Mesendoderm (in vitro differentiated cells): ENCODE data around the gene ZCCHC8. TPM values are rescaled to one million over a fixed set of nuclear protein-coding genes. Genes with fewer than 3 reads are reported as not detected.

Experiments used
- DNase-seq: peaks from one replicate; pipeline ENCODE4 v3.0.0; 2013
- H2AK5ac ChIP-seq: 2 replicates; pipeline ENCODE4 v1.6.1; 2013; ENCODE audit warnings: low read length, inconsistent platforms
- H2BK120ac ChIP-seq: 2 replicates; pipeline ENCODE4 v1.6.1; 2013; ENCODE audit warnings: low read depth, mild to moderate bottlenecking, low read length, moderate library complexity, mixed read lengths
- H2BK15ac ChIP-seq: replicated peaks from 2 replicates; pipeline ENCODE4 v1.6.1; 2013; ENCODE audit warnings: low read depth, mild to moderate bottlenecking, moderate library complexity
- H2BK5ac ChIP-seq: 2 replicates; pipeline ENCODE4 v1.6.1; 2013; ENCODE audit warnings: low read length, inconsistent platforms
- H3K18ac ChIP-seq: 2 replicates; pipeline ENCODE4 v1.6.1; 2013; ENCODE audit warnings: mild to moderate bottlenecking, low read length, mixed read lengths
- H3K23ac ChIP-seq: one replicate; pipeline ENCODE4 v1.6.1; 2013; ENCODE audit warnings: low read length
- H3K27ac ChIP-seq: 2 replicates; pipeline ENCODE4 v1.5.1; 2013; ENCODE audit warnings: low read depth, mild to moderate bottlenecking, inconsistent platforms, low read length, moderate library complexity
- H3K27me3 ChIP-seq: 2 replicates; pipeline ENCODE4 v1.6.1; 2013; ENCODE audit warnings: low read length, control low read depth, mild to moderate bottlenecking, inconsistent platforms; ENCODE audit not compliant: insufficient read depth, poor library complexity
- H3K36me3 ChIP-seq: 2 replicates; pipeline ENCODE4 v1.6.1; 2013; ENCODE audit warnings: low read length, inconsistent platforms; ENCODE audit not compliant: control insufficient read depth, insufficient read depth
- H3K4ac ChIP-seq: one replicate; pipeline ENCODE4 v1.6.1; 2013; ENCODE audit warnings: low read depth, mild to moderate bottlenecking, low read length, moderate library complexity
- H3K4me1 ChIP-seq: 2 replicates; pipeline ENCODE4 v1.6.1; 2013; ENCODE audit warnings: low read depth, low read length, inconsistent platforms; ENCODE audit not compliant: control insufficient read depth
- H3K4me2 ChIP-seq: 2 replicates; pipeline ENCODE4 v1.6.1; 2013; ENCODE audit warnings: low read length
- H3K4me3 ChIP-seq: 2 replicates; pipeline ENCODE4 v1.5.1; 2013; ENCODE audit warnings: mild to moderate bottlenecking, low read length
- H3K56ac ChIP-seq: one replicate; pipeline ENCODE4 v1.6.1; 2013; ENCODE audit warnings: low read length
- H3K79me1 ChIP-seq: 2 replicates; pipeline ENCODE4 v1.6.1; 2013; ENCODE audit warnings: low read length, inconsistent platforms
- H3K79me2 ChIP-seq: 2 replicates; pipeline ENCODE4 v1.6.1; 2013; ENCODE audit warnings: mild to moderate bottlenecking, low read length; ENCODE audit not compliant: control insufficient read depth, insufficient read depth
- H3K9ac ChIP-seq: 2 replicates; pipeline ENCODE4 v1.6.1; 2013; ENCODE audit warnings: low read length, inconsistent platforms
- H4K5ac ChIP-seq: one replicate; pipeline ENCODE4 v1.6.1; 2013; ENCODE audit warnings: low read length
- H4K8ac ChIP-seq: one replicate; pipeline ENCODE4 v1.6.1; 2013; ENCODE audit warnings: low read depth, mild to moderate bottlenecking, control low read depth, low read length, moderate library complexity
- WGBS: extraction: QIAGEN DNeasy Blood & Tissue Kit; methylation state at CpG from one replicate; pipeline ENCODE4 v1.1.7; 2013; ENCODE audit warnings: low lambda C conversion rate, missing lambda C conversion rate; ENCODE audit not compliant: insufficient coverage; ENCODE audit errors: extremely low coverage; 5-methylcytosine and 5-hydroxymethylcytosine counted together
- polyA plus RNA-seq, 2 experiments: library from polyadenylated mRNA; stranded (reverse); fragments of 200-250 nt; gene quantifications; one replicate each; pipeline ENCODE4 v1.2.3, GENCODE V29; 2013

ZCCHC8 gene
- polyA plus RNA-seq (2013, experiment 1 of 2): 20.0 TPM
- polyA plus RNA-seq (2013, experiment 2 of 2): 20.7 TPM

- no peak within 1 kb of the TSS for H4K5ac ChIP-seq
- H4K8ac ChIP-seq: no peak within 1 kb of the TSS
- peaks cover 3% of the 10 kb centered on the region for H3K36me3 ChIP-seq
- H3K56ac ChIP-seq: peak within 1 kb of the TSS; percentile 97
- no peaks in the 10 kb centered on the region for H3K4me1 ChIP-seq
- H3K79me2 ChIP-seq: peaks cover 8% of the 10 kb centered on the region
- peak within 1 kb of the TSS; percentile 41 for H2BK5ac ChIP-seq
- no peak within 1 kb of the TSS for H2BK15ac ChIP-seq
- H3K9ac ChIP-seq: peak within 1 kb of the TSS; percentile 96
- H3K27me3 ChIP-seq: no peaks in the 10 kb centered on the region
- peak; percentile 100 for DNase-seq
- whole genome bisulfite sequencing: no CpG with 5 or more reads among the region's 52 CpGs
- no peaks in the 10 kb centered on the region for H3K79me1 ChIP-seq
- H3K27ac ChIP-seq: peak within 1 kb of the TSS; percentile 98
- H3K18ac ChIP-seq: peak within 1 kb of the TSS; percentile 85
- no peak within 1 kb of the TSS for H2AK5ac ChIP-seq
- H3K4ac ChIP-seq: peak within 1 kb of the TSS; percentile 88
- H3K4me2 ChIP-seq: peak within 1 kb of the TSS; percentile 45
- H3K4me3 ChIP-seq: peak within 1 kb of the TSS; percentile 88
- H3K23ac ChIP-seq: no peak within 1 kb of the TSS
- no peak within 1 kb of the TSS for H2BK120ac ChIP-seq
Observed at GRCh38 chr12:122500685-122501488, at the start of gene ZCCHC8. ZCCHC8 (minus strand) TSS chr12:122500932; CDS start chr12:122500840, 92 bp downstream.

- H3K79me1 ChIP-seq: no peaks in the 10 kb centered on the region
- H3K23ac ChIP-seq: no peak overlapping the region
- no peak overlapping the region for H2AK5ac ChIP-seq
- H2BK120ac ChIP-seq: no peak overlapping the region
- no peaks in the 10 kb centered on the region for H3K79me2 ChIP-seq
- no peak overlapping the region for H3K27ac ChIP-seq
- H3K4me3 ChIP-seq: no peak overlapping the region
- no peak overlapping the region for H2BK15ac ChIP-seq
- no CpG with 5 or more reads among the region's 5 CpGs for WGBS
- H2BK5ac ChIP-seq: no peak overlapping the region
- no peak overlapping the region for H3K4me2 ChIP-seq
- H4K5ac ChIP-seq: no peak overlapping the region
- no peak overlapping the region for H3K4ac ChIP-seq
- H3K27me3 ChIP-seq: no peaks in the 10 kb centered on the region
- H3K18ac ChIP-seq: no peak overlapping the region
- H3K4me1 ChIP-seq: no peaks in the 10 kb centered on the region
- H3K9ac ChIP-seq: no peak overlapping the region
- no peak for DNase-seq
- no peak overlapping the region for H3K56ac ChIP-seq
- no peak overlapping the region for H4K8ac ChIP-seq
- H3K36me3 ChIP-seq: peaks cover 9% of the 10 kb centered on the region
Observed at GRCh38 chr12:122547330-122547729, 46.6 kb upstream of the ZCCHC8 start.

DNA sequence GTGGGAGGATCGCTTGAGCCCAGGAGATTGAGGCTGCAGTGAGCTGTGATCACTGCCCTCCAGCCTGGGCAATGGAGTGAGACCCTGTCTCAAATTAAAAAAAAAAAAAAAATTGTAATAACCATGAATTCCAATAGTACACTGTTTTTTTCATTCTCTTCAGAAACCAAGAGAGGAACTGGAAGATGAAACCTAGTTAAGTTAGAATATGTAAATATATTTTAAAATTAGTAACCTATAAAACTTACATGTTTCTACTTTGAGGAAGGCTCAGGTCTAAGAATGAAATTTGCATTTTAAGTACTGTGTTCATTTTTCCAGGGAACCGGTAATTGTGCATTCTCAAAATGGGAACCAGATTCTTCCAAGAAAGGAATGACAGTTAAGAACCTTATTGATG is 45.1 kb upstream of the ZCCHC8 start:
- no peaks in the 10 kb centered on the region for H3K4me1 ChIP-seq
- no peak overlapping the region for H3K27ac ChIP-seq
- no peak overlapping the region for H4K5ac ChIP-seq
- peaks cover 9% of the 10 kb centered on the region for H3K36me3 ChIP-seq
- no peak overlapping the region for H2BK15ac ChIP-seq
- no peaks in the 10 kb centered on the region for H3K27me3 ChIP-seq
- H2BK120ac ChIP-seq: no peak overlapping the region
- no peak overlapping the region for H3K23ac ChIP-seq
- no peak overlapping the region for H4K8ac ChIP-seq
- no CpG with 5 or more reads among the region's 2 CpGs for WGBS
- no peak overlapping the region for H3K4me2 ChIP-seq
- H3K79me1 ChIP-seq: no peaks in the 10 kb centered on the region
- no peak for DNase-seq
- H3K56ac ChIP-seq: no peak overlapping the region
- no peak overlapping the region for H3K9ac ChIP-seq
- H2BK5ac ChIP-seq: no peak overlapping the region
- no peak overlapping the region for H2AK5ac ChIP-seq
- no peak overlapping the region for H3K4ac ChIP-seq
- H3K18ac ChIP-seq: no peak overlapping the region
- H3K4me3 ChIP-seq: no peak overlapping the region
- no peaks in the 10 kb centered on the region for H3K79me2 ChIP-seq

DNA sequence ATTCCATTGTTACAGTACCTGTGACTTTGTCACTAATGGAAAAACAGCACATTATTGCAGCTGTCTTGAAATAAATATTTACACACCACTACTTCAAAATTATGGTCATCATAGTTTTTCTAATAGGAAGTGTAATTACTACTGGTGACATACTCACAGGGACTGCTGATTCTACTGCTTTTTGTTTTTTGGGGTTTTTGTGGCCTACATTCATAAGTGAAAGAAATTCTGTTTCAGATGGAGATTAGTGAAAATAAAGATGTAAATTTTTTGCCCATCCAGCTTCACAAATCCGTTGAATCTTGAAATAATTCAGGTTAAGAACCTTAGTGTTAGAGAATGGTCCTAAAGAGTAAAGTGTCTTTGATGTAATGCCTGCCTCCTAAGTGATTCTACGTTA is 43.8 kb upstream of the ZCCHC8 start:
- no CpG with 5 or more reads among the region's 2 CpGs for WGBS
- no peaks in the 10 kb centered on the region for H3K79me1 ChIP-seq
- H2BK5ac ChIP-seq: no peak overlapping the region
- no peaks in the 10 kb centered on the region for H3K4me1 ChIP-seq
- H3K4me3 ChIP-seq: no peak overlapping the region
- H4K5ac ChIP-seq: no peak overlapping the region
- no peak overlapping the region for H3K9ac ChIP-seq
- H3K36me3 ChIP-seq: peaks cover 5% of the 10 kb centered on the region
- H2BK120ac ChIP-seq: no peak overlapping the region
- no peaks in the 10 kb centered on the region for H3K27me3 ChIP-seq
- DNase-seq: no peak
- H2AK5ac ChIP-seq: no peak overlapping the region
- H3K23ac ChIP-seq: no peak overlapping the region
- no peaks in the 10 kb centered on the region for H3K79me2 ChIP-seq
- no peak overlapping the region for H3K4ac ChIP-seq
- H3K56ac ChIP-seq: no peak overlapping the region
- H4K8ac ChIP-seq: no peak overlapping the region
- no peak overlapping the region for H3K27ac ChIP-seq
- no peak overlapping the region for H3K18ac ChIP-seq
- H3K4me2 ChIP-seq: no peak overlapping the region
- H2BK15ac ChIP-seq: no peak overlapping the region

DNA sequence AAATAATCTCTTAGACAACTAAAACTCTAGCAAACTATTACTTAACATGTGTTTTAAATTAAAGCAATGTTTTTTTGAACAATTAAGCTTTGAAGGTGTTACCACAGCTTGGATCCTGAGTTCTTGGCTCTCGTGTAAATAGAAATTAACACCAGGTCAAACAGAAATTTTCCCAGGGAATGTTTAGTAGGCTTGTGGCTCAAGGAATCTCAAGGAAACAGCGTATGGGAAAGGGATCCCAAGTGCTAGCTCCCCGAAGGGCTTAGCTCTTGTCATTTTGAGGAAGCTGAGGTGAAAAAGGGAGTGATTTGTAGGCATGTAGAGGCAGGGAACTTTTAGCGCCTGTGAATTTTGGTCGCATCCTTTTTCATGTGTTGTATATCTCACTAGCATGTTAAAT is 37.8 kb upstream of the ZCCHC8 start:
- Histone ChIP-seq H3K4me2 (no peak overlapping the region), H2BK120ac (no peak overlapping the region), H3K9ac (no peak overlapping the region), H3K79me2 (no peaks in the 10 kb centered on the region), H4K8ac (no peak overlapping the region), H3K36me3 (peaks cover 3% of the 10 kb centered on the region), H2AK5ac (no peak overlapping the region), H3K27me3 (no peaks in the 10 kb centered on the region), H2BK15ac (no peak overlapping the region), H3K27ac (no peak overlapping the region), H3K79me1 (no peaks in the 10 kb centered on the region), H4K5ac (no peak overlapping the region), H3K4me1 (no peaks in the 10 kb centered on the region), H3K56ac (no peak overlapping the region), H3K4me3 (no peak overlapping the region), H2BK5ac (no peak overlapping the region), H3K18ac (no peak overlapping the region), H3K4ac (no peak overlapping the region), H3K23ac (no peak overlapping the region)
- DNase-seq: no peak
- WGBS: no CpG with 5 or more reads among the region's 5 CpGs
